ENCODE results near the gene ELFN2.

Gene ELFN2

GRCh38 chr22:37451218-37451617 lies 23.9 kb upstream of the ELFN2 start:
- no peaks in the 10 kb centered on the region for H3K36me3 ChIP-seq (ENCODE audit: control insufficient read depth, insufficient read depth, low read length)
- DNase-seq (ENCODE audit: extremely low read depth, insufficient read length), result no peak
- no peaks in the 10 kb centered on the region for H3K27me3 ChIP-seq (replicated peaks; ENCODE audit: control insufficient read depth, insufficient read depth, low read length)
- H3K4me3 ChIP-seq (replicated peaks; ENCODE audit: low read depth, low read length), result no peak overlapping the region
- TF ChIP-seq CTCF (IDR thresholded peaks at IDR 0.05; ENCODE audit: insufficient read depth, low read length, poor library complexity, severe bottlenecking), result no peak

- TF ChIP-seq CTCF (IDR thresholded peaks at IDR 0.05; ENCODE audit: insufficient read depth, low read length, poor library complexity, severe bottlenecking), result no peak
- no peak overlapping the region for H3K4me3 ChIP-seq (replicated peaks; ENCODE audit: low read depth, low read length)
- H3K27me3 ChIP-seq (replicated peaks; ENCODE audit: control insufficient read depth, insufficient read depth, low read length), result no peaks in the 10 kb centered on the region
- no peak for DNase-seq (ENCODE audit: extremely low read depth, insufficient read length)
- H3K36me3 ChIP-seq (ENCODE audit: control insufficient read depth, insufficient read depth, low read length), result no peaks in the 10 kb centered on the region
Observed at GRCh38 chr22:37449331-37450001, 22.2 kb upstream of the ELFN2 start.

GRCh38 chr22:37448516-37449127 lies 21.3 kb upstream of the ELFN2 start:
- Histone ChIP-seq H3K4me3 (replicated peaks; ENCODE audit: low read depth, low read length) (no peak overlapping the region), H3K27me3 (replicated peaks; ENCODE audit: control insufficient read depth, insufficient read depth, low read length) (no peaks in the 10 kb centered on the region), H3K36me3 (ENCODE audit: control insufficient read depth, insufficient read depth, low read length) (no peaks in the 10 kb centered on the region)
- no peak for DNase-seq (ENCODE audit: extremely low read depth, insufficient read length)
- TF ChIP-seq CTCF (IDR thresholded peaks at IDR 0.05; ENCODE audit: insufficient read depth, low read length, poor library complexity, severe bottlenecking), result no peak

GRCh38 chr22:37445501-37445900 lies 18.2 kb upstream of the ELFN2 start:
- no peak for DNase-seq (ENCODE audit: extremely low read depth, insufficient read length)
- no peak overlapping the region for H3K4me3 ChIP-seq (replicated peaks; ENCODE audit: low read depth, low read length)
- no peaks in the 10 kb centered on the region for H3K27me3 ChIP-seq (replicated peaks; ENCODE audit: control insufficient read depth, insufficient read depth, low read length)
- no peaks in the 10 kb centered on the region for H3K36me3 ChIP-seq (ENCODE audit: control insufficient read depth, insufficient read depth, low read length)
- TF ChIP-seq CTCF (IDR thresholded peaks at IDR 0.05; ENCODE audit: insufficient read depth, low read length, poor library complexity, severe bottlenecking), result no peak

GRCh38 chr22:37443977-37444376 lies 16.7 kb upstream of the ELFN2 start:
- 0 out of 2 replicates have a peak, but pooled peaks cover 2% of the 10 kb centered on the region for H3K27me3 ChIP-seq (replicated peaks; ENCODE audit: control insufficient read depth, insufficient read depth, low read length)
- H3K36me3 ChIP-seq (ENCODE audit: control insufficient read depth, insufficient read depth, low read length), result no peaks in the 10 kb centered on the region
- TF ChIP-seq CTCF (IDR thresholded peaks at IDR 0.05; ENCODE audit: insufficient read depth, low read length, poor library complexity, severe bottlenecking), result no peak
- H3K4me3 ChIP-seq (replicated peaks; ENCODE audit: low read depth, low read length), result no peak overlapping the region
- no peak for DNase-seq (ENCODE audit: extremely low read depth, insufficient read length)

Data from GM06990 (cell line).